Brain microvascular endothelial cell (primary cell): ENCODE data around the gene WDR7.

ENCODE experiments used
- DNase-seq: peaks from one replicate; pipeline ENCODE4 v3.0.0-alpha.2; 2020
- H3K27ac ChIP-seq: fragments of 250-450 bp; sonication (Bioruptor Pico); 2 replicates; pipeline ENCODE4 v1.5.1; 2020; ENCODE audit warnings: mild to moderate bottlenecking, moderate library complexity
- H3K27me3 ChIP-seq: fragments of 250-450 bp; sonication (Bioruptor Pico); replicated peaks from 2 replicates; pipeline ENCODE4 v1.5.1; 2020; ENCODE audit warnings: mild to moderate bottlenecking
- H3K36me3 ChIP-seq: fragments of 250-450 bp; sonication (Bioruptor Pico); replicated peaks from 2 replicates; pipeline ENCODE4 v1.5.1; 2020; ENCODE audit warnings: mild to moderate bottlenecking
- H3K4me3 ChIP-seq: 2 replicates; pipeline ENCODE4 v1.5.1; 2011; ENCODE audit warnings: low read depth, mild to moderate bottlenecking, control low read depth, low read length, moderate library complexity
- CTCF ChIP-seq: IDR thresholded peaks from 2 replicates; pipeline ENCODE4 v1.5.1; 2011; ENCODE audit warnings: low read depth, mild to moderate bottlenecking, moderate library complexity, low read length, control low read depth, inconsistent platforms; ENCODE audit errors: missing control alignments
- in situ Hi-C: cut with HindIII; loops from 2 replicates; pipeline ENCODE4 v1.10.0; 2017; ENCODE audit warnings: low sequenced_read_pairs, low pct_ligation_motif_present

The WDR7 gene

GRCh38 chr18:57062178-57062577 is 411.0 kb downstream of the WDR7 start:
- DNase-seq = no peak
- TF ChIP-seq CTCF = no peak
- Histone ChIP-seq H3K36me3 (no peaks in the 10 kb centered on the region), H3K27me3 (no peaks in the 10 kb centered on the region), H3K27ac (no peak overlapping the region), H3K4me3 (no peak overlapping the region)
- in situ Hi-C loops = no loop called here

GRCh38 chr18:57062844-57063243 is 411.7 kb downstream of the WDR7 start:
- in situ Hi-C loops = no loop called here
- H3K27me3 ChIP-seq = no peaks in the 10 kb centered on the region
- no peak overlapping the region for H3K27ac ChIP-seq
- no peak overlapping the region for H3K4me3 ChIP-seq
- TF ChIP-seq CTCF = no peak
- no peak for DNase-seq
- no peaks in the 10 kb centered on the region for H3K36me3 ChIP-seq

- H3K27me3 ChIP-seq = no peaks in the 10 kb centered on the region
- no peak for TF ChIP-seq CTCF
- H3K36me3 ChIP-seq = no peaks in the 10 kb centered on the region
- in situ Hi-C loops = no loop called here
- no peak overlapping the region for H3K4me3 ChIP-seq
- H3K27ac ChIP-seq = no peak overlapping the region
- no peak for DNase-seq
Observed at GRCh38 chr18:57063601-57064103, 412.5 kb downstream of the WDR7 start.

- Histone ChIP-seq H3K27me3 (no peaks in the 10 kb centered on the region), H3K4me3 (no peak overlapping the region), H3K27ac (no peak overlapping the region), H3K36me3 (no peaks in the 10 kb centered on the region)
- in situ Hi-C loops = no loop called here
- no peak for DNase-seq
- no peak for TF ChIP-seq CTCF
Observed at GRCh38 chr18:57073501-57074187, 422.5 kb downstream of the WDR7 start.

- in situ Hi-C loops = no loop called here
- Histone ChIP-seq H3K27ac (no peak overlapping the region), H3K4me3 (no peak overlapping the region), H3K36me3 (no peaks in the 10 kb centered on the region), H3K27me3 (no peaks in the 10 kb centered on the region)
- TF ChIP-seq CTCF = no peak
- no peak for DNase-seq
Observed at GRCh38 chr18:57075716-57076400, 424.7 kb downstream of the WDR7 start.
